Retina (tissue), 1 donor: Measurements from ENCODE around the gene TMPRSS13.

Experiments used
- DNase-seq: peaks from one replicate; pipeline ENCODE4 v3.0.0-alpha.2; 2016

TMPRSS13 gene

GRCh38 chr11:117887431-117888138 is 41.6 kb downstream of the TMPRSS13 start:
- DNase-seq, result peak; percentile 55

- DNase-seq, result no peak
Measured at GRCh38 chr11:117885777-117886176, 43.4 kb downstream of the TMPRSS13 start.

- DNase-seq, result no peak
Measured at GRCh38 chr11:117884994-117885393, 44.2 kb downstream of the TMPRSS13 start.

- DNase-seq, result no peak
Measured at GRCh38 chr11:117883063-117883462, 46.1 kb downstream of the TMPRSS13 start.

- no peak for DNase-seq
Measured at GRCh38 chr11:117882311-117882905, 46.8 kb downstream of the TMPRSS13 start.

- DNase-seq, result no peak
Measured at GRCh38 chr11:117881217-117881616, 48.0 kb downstream of the TMPRSS13 start.

GRCh38 chr11:117879516-117880480 is 49.4 kb downstream of the TMPRSS13 start:
- DNase-seq, result no peak

GRCh38 chr11:117878939-117879475 is 50.2 kb downstream of the TMPRSS13 start:
- DNase-seq, result no peak

- DNase-seq, result no peak
Measured at GRCh38 chr11:117878314-117878938, 50.8 kb downstream of the TMPRSS13 start.

GRCh38 chr11:117877120-117877784 is 52.0 kb downstream of the TMPRSS13 start:
- no peak for DNase-seq

- DNase-seq, result peak; percentile 91
Measured at GRCh38 chr11:117876341-117877119, 52.7 kb downstream of the TMPRSS13 start, which contains the start of gene FXYD6. FXYD6 (minus strand) TSS chr11:117876658; CDS start chr11:117842776, 33,882 bp downstream.

- DNase-seq, result no peak
Measured at GRCh38 chr11:117876059-117876340, 53.2 kb downstream of the TMPRSS13 start.

- DNase-seq, result peak; percentile 81
Measured at GRCh38 chr11:117875382-117876058, 53.7 kb downstream of the TMPRSS13 start.

GRCh38 chr11:117874910-117875381 is 54.3 kb downstream of the TMPRSS13 start:
- DNase-seq, result no peak

GRCh38 chr11:117874253-117874909 is 54.8 kb downstream of the TMPRSS13 start:
- DNase-seq, result peak; percentile 41

GRCh38 chr11:117873828-117874125 is 55.4 kb downstream of the TMPRSS13 start:
- DNase-seq, result no peak

- no peak for DNase-seq
Measured at GRCh38 chr11:117872975-117873827, 56.0 kb downstream of the TMPRSS13 start.

- no peak for DNase-seq
Measured at GRCh38 chr11:117872420-117872961, 56.7 kb downstream of the TMPRSS13 start.

GRCh38 chr11:117871784-117872183 is 57.4 kb downstream of the TMPRSS13 start:
- DNase-seq, result no peak
